Breast epithelium (tissue), 4 donors: ENCODE results near the gene SHANK2. TPM values are rescaled to one million over a fixed set of nuclear protein-coding genes. Genes with fewer than 3 reads are reported as not detected.
A peak's percentile ranks its signal among the peaks of the same experiment; 100 is the strongest.

ENCODE experiments used
- DNase-seq, 2 donors: peaks; one replicate each; pipeline ENCODE4 v3.0.0-alpha.2; 2019; ENCODE audit warnings: low spot score in 2 of 2
- H3K27ac ChIP-seq, 2 donors: fragments of 200-600 bp; sonication (generic) in 1 of 2; one replicate each; pipeline ENCODE4 v1.5.1; 2016 to 2019; ENCODE audit warnings: mild to moderate bottlenecking in 1 of 2
- H3K27me3 ChIP-seq, 2 donors: fragments of 200-600 bp; sonication (generic) in 1 of 2; one replicate each; pipeline versions ENCODE4 v1.5.1 to v1.6.0; 2017 to 2019; ENCODE audit warnings: control low read depth in 1 of 2, mild to moderate bottlenecking in 1 of 2
- H3K36me3 ChIP-seq: fragments of 200-600 bp; one replicate; pipeline ENCODE4 v1.5.1; 2019
- H3K4me1 ChIP-seq, 2 donors: fragments of 200-600 bp; sonication (generic); one replicate each; pipeline ENCODE4 v1.5.1; 2016 to 2019; ENCODE audit warnings: control low read depth in 1 of 2
- H3K4me3 ChIP-seq, 3 donors: fragments of 200-600 bp; sonication (generic); 1 replicate in 2 of 3; 2 replicates in 1 of 3; pipeline ENCODE4 v1.5.1; 2016 to 2019; ENCODE audit warnings: mild to moderate bottlenecking in 3 of 3, moderate library complexity in 2 of 3
- H3K9me3 ChIP-seq, 2 donors: fragments of 200-600 bp; sonication (generic) in 1 of 2; one replicate each; pipeline ENCODE4 v1.5.1; 2016 to 2019; ENCODE audit warnings: control low read depth in 1 of 2
- CTCF ChIP-seq, 3 donors: fragments of 450-650 bp; IDR thresholded peaks; one replicate each; pipeline ENCODE4 v1.5.1; 2016 to 2017; ENCODE audit warnings: antibody characterized with exemption in 3 of 3, mild to moderate bottlenecking in 3 of 3, moderate library complexity in 3 of 3
- POLR2A ChIP-seq: fragments of 450-650 bp; IDR thresholded peaks from one replicate; pipeline ENCODE4 v1.6.1; 2016; ENCODE audit warnings: antibody characterized with exemption, mild to moderate bottlenecking, moderate library complexity
- POLR2AphosphoS5 ChIP-seq, 3 donors: sonication (generic); formaldehyde crosslinking; IDR thresholded peaks; one replicate each; pipeline ENCODE4 v1.6.1; 2017; ENCODE audit warnings: antibody characterized with exemption in 3 of 3
- intact Hi-C: fragments of 100-400 bp; cut with DNase I; formaldehyde crosslinking; loops from one replicate; pipeline ENCODE4 v1.15.1; 2023; ENCODE audit warnings: low total_unique reads
- total RNA-seq, 3 donors: library from RNA; depleted of rRNA; stranded (reverse); fragments of >200 nt; gene quantifications; one replicate each; pipeline ENCODE4 v1.1.0, GENCODE V29; 2016

SHANK2 gene
- total RNA-seq, 3 donors from 2014 or later = 1.3 to 38.8 (median 33.1) TPM

GRCh38 chr11:71268706-71269321 lies 16.4 kb upstream of the SHANK2 start:
- peaks cover 0 to 8% of the 10 kb centered on the region in 2 donors for H3K9me3 ChIP-seq
- DNase-seq = no peak
- TF ChIP-seq POLR2AphosphoS5 (IDR thresholded peaks at IDR 0.05) = no peak
- TF ChIP-seq POLR2A = no peak
- TF ChIP-seq CTCF (IDR thresholded peaks at IDR 0.05) = no peak
- H3K4me3 ChIP-seq = no peak overlapping the region
- intact Hi-C loops = no loop called here
- H3K36me3 ChIP-seq = no peaks in the 10 kb centered on the region
- H3K27ac ChIP-seq = no peak overlapping the region
- H3K27me3 ChIP-seq = no peaks in the 10 kb centered on the region
- H3K4me1 ChIP-seq = no peaks in the 10 kb centered on the region

- H3K27ac ChIP-seq = no peak overlapping the region
These were observed 15.5 kb upstream of the SHANK2 start for GRCh38 chr11:71267807-71268421.

GRCh38 chr11:71266114-71266833 lies 13.9 kb upstream of the SHANK2 start:
- DNase-seq = peak; percentile 72 to 80
- no peaks in the 10 kb centered on the region for H3K4me1 ChIP-seq
- H3K4me3 ChIP-seq = peak overlapping the region in 2 of 3 donors; percentile 22 to 29
- H3K27ac ChIP-seq = peak overlapping the region; percentile 59 to 62
- intact Hi-C loops = no loop called here
- no peaks in the 10 kb centered on the region for H3K27me3 ChIP-seq
- no peaks in the 10 kb centered on the region for H3K9me3 ChIP-seq
- no peaks in the 10 kb centered on the region for H3K36me3 ChIP-seq
- TF ChIP-seq CTCF (IDR thresholded peaks at IDR 0.05) (peak in 1 of 3 donors; percentile 8), POLR2A (no peak), POLR2AphosphoS5 (IDR thresholded peaks at IDR 0.05) (peak in 2 of 3 donors; percentile 24 to 28)

More at GRCh38 chr11:71267807-71268421, 15.5 kb upstream of the SHANK2 start:
- intact Hi-C loops = no loop called here
- peak in 1 of 2 donors; percentile 37 for DNase-seq
- Histone ChIP-seq H3K36me3 (no peaks in the 10 kb centered on the region), H3K4me3 (no peak overlapping the region), H3K9me3 (no peaks in the 10 kb centered on the region), H3K4me1 (no peaks in the 10 kb centered on the region), H3K27me3 (no peaks in the 10 kb centered on the region)
- TF ChIP-seq POLR2A = no peak
- no peak for TF ChIP-seq POLR2AphosphoS5 (IDR thresholded peaks at IDR 0.05)
- TF ChIP-seq CTCF (IDR thresholded peaks at IDR 0.05) = no peak

GRCh38 chr11:71265559-71266092 lies 13.2 kb upstream of the SHANK2 start:
- H3K9me3 ChIP-seq = no peaks in the 10 kb centered on the region
- peak overlapping the region; percentile 59 to 62 for H3K27ac ChIP-seq
- H3K36me3 ChIP-seq = no peaks in the 10 kb centered on the region
- intact Hi-C loops = no loop called here
- TF ChIP-seq POLR2A (no peak), POLR2AphosphoS5 (IDR thresholded peaks at IDR 0.05) (no peak), CTCF (IDR thresholded peaks at IDR 0.05) (no peak)
- no peak for DNase-seq
- H3K4me3 ChIP-seq = peak overlapping the region in 2 of 3 donors; percentile 22 to 29
- no peaks in the 10 kb centered on the region for H3K27me3 ChIP-seq
- H3K4me1 ChIP-seq = no peaks in the 10 kb centered on the region
